Measurements from ENCODE around the gene ITK. TPM values are rescaled to one million over a fixed set of nuclear protein-coding genes. Genes with fewer than 3 reads are reported as not detected.
A peak's percentile ranks its signal among the peaks of the same experiment; 100 is the strongest.

ITK gene
- total and polyA plus RNA-seq, 4 donors = 0.35 to 1.5 (median 0.43) TPM

GRCh38 chr5:157142317-157143126, 38.1 kb upstream of the ITK start, which contains the start of gene MED7:
Gene MED7 (minus strand): TSS chr5:157142865. CDS start chr5:157139431, 3,434 bp downstream.
- TF ChIP-seq SP1 (IDR thresholded peaks at IDR 0.05) (peak; percentile 87), FOXA1 (IDR thresholded peaks at IDR 0.05) (no peak), TAF1 (conservative IDR thresholded peaks at IDR 0.05) (peak; percentile 81), RXRA (IDR thresholded peaks at IDR 0.05) (peak; percentile 8 to 22), ZBTB33 (IDR thresholded peaks at IDR 0.05) (peak; percentile 20), ATF3 (IDR thresholded peaks at IDR 0.05) (no peak), HNF4A (conservative IDR thresholded peaks at IDR 0.05) (no peak), YY1 (IDR thresholded peaks at IDR 0.05) (peak; percentile 66), EGR1 (IDR thresholded peaks at IDR 0.05; ENCODE audit: low read depth in 2 of 2) (peak; percentile 20 to 32), JUND (IDR thresholded peaks at IDR 0.05) (peak in 1 of 2 donors; percentile 33), MAX (IDR thresholded peaks at IDR 0.05) (no peak), CTCF (IDR thresholded peaks at IDR 0.05; ENCODE audit: low read depth, low read length, missing input control) (no peak), RAD21 (IDR thresholded peaks at IDR 0.05) (no peak), GABPA (IDR thresholded peaks at IDR 0.05 in 1 of 2, conservative IDR thresholded peaks at IDR 0.05 in 1 of 2) (peak; percentile 94 to 96), HNF4G (IDR thresholded peaks at IDR 0.05) (no peak), FOXA2 (IDR thresholded peaks at IDR 0.05) (no peak), REST (IDR thresholded peaks at IDR 0.05) (peak; percentile 71), NR2F2 (IDR thresholded peaks at IDR 0.05) (no peak)
- Histone ChIP-seq H3K27me3 (ENCODE audit: control insufficient read depth in 4 of 4, insufficient read depth in 4 of 4, low read length in 3 of 4) (no peaks in the 10 kb centered on the region), H3K9ac (ENCODE audit: low read depth in 1 of 2, low read length in 2 of 2) (peak within 1 kb of the TSS; percentile 85 to 86), H3K27ac (ENCODE audit: low read depth in 1 of 2, low read length in 2 of 2) (peak within 1 kb of the TSS; percentile 87 to 91), H3K4me3 (ENCODE audit: low read depth in 1 of 3, low read length in 3 of 3) (peak within 1 kb of the TSS; percentile 88 to 92 (median 89)), H3K4me1 (ENCODE audit: control insufficient read depth in 4 of 4, insufficient read depth in 4 of 4, low read length in 3 of 4) (peaks cover 4 to 9% (median 5%) of the 10 kb centered on the region in 4 donors), H3K36me3 (ENCODE audit: control insufficient read depth in 4 of 4, insufficient read depth in 3 of 4, low read depth in 1 of 4, low read length in 3 of 4) (peaks cover 0 to 13% (median 8%) of the 10 kb centered on the region in 4 donors), H3K9me3 (ENCODE audit: control insufficient read depth in 4 of 4, low read length in 3 of 4) (no peaks in the 10 kb centered on the region)
- DNase-seq (ENCODE audit: low spot score) = peak; percentile 90
- WGBS = under 1% methylated on average over 48 of the region's 48 CpGs
